ENCODE data around the gene GIMAP1. TPM values are rescaled to one million over a fixed set of nuclear protein-coding genes. Genes with fewer than 3 reads are reported as not detected.

GIMAP1 gene
- total RNA-seq, 2 donors from 2014 or later, result 5.1 to 5.6 TPM

- Mint-ChIP-seq H3K9me3 (peaks cover 4% of the 10 kb centered on the region), H3K4me1 (peaks cover 50% of the 10 kb centered on the region), H3K4me3 (peak overlapping the region; percentile 89), H3K36me3 (ENCODE audit: low read depth) (peaks cover 34% of the 10 kb centered on the region), H3K27me3 (no peaks in the 10 kb centered on the region), H3K27ac (peak overlapping the region; percentile 97)
- peak; percentile 58 for ATAC-seq (replicated peaks)
These were observed 17.2 kb downstream of the GIMAP1 start for GRCh38 chr7:150733482-150734095.

GRCh38 chr7:150734254-150734653 is 17.8 kb downstream of the GIMAP1 start:
- peak; percentile 58 for ATAC-seq (replicated peaks)
- H3K27ac Mint-ChIP-seq, result peak overlapping the region; percentile 97
- peaks cover 3% of the 10 kb centered on the region for H3K9me3 Mint-ChIP-seq
- H3K4me1 Mint-ChIP-seq, result peaks cover 47% of the 10 kb centered on the region
- H3K4me3 Mint-ChIP-seq, result peak overlapping the region; percentile 89
- H3K36me3 Mint-ChIP-seq (ENCODE audit: low read depth), result peaks cover 38% of the 10 kb centered on the region
- no peaks in the 10 kb centered on the region for H3K27me3 Mint-ChIP-seq

- H3K36me3 Mint-ChIP-seq (ENCODE audit: low read depth), result peaks cover 48% of the 10 kb centered on the region
- no peak for ATAC-seq (replicated peaks)
- H3K4me1 Mint-ChIP-seq, result peaks cover 40% of the 10 kb centered on the region
- peak overlapping the region; percentile 97 for H3K27ac Mint-ChIP-seq
- no peaks in the 10 kb centered on the region for H3K27me3 Mint-ChIP-seq
- H3K9me3 Mint-ChIP-seq, result peaks cover 3% of the 10 kb centered on the region
- H3K4me3 Mint-ChIP-seq, result peak overlapping the region; percentile 89
These were observed 19.4 kb downstream of the GIMAP1 start for GRCh38 chr7:150735596-150736358.

GRCh38 chr7:150736864-150737263 is 20.5 kb downstream of the GIMAP1 start:
- H3K4me3 Mint-ChIP-seq, result peak overlapping the region; percentile 89
- no peak for ATAC-seq (replicated peaks)
- H3K27ac Mint-ChIP-seq, result peak overlapping the region; percentile 97
- peaks cover 42% of the 10 kb centered on the region for H3K4me1 Mint-ChIP-seq
- peaks cover 55% of the 10 kb centered on the region for H3K36me3 Mint-ChIP-seq (ENCODE audit: low read depth)
- peaks cover 3% of the 10 kb centered on the region for H3K9me3 Mint-ChIP-seq
- H3K27me3 Mint-ChIP-seq, result no peaks in the 10 kb centered on the region

- peak within 1 kb of the TSS; percentile 89 for H3K4me3 Mint-ChIP-seq
- peaks cover 3% of the 10 kb centered on the region for H3K9me3 Mint-ChIP-seq
- peak; percentile 38 for ATAC-seq (replicated peaks)
- no peaks in the 10 kb centered on the region for H3K27me3 Mint-ChIP-seq
- peak within 1 kb of the TSS; percentile 97 for H3K27ac Mint-ChIP-seq
- peaks cover 45% of the 10 kb centered on the region for H3K4me1 Mint-ChIP-seq
- peaks cover 59% of the 10 kb centered on the region for H3K36me3 Mint-ChIP-seq (ENCODE audit: low read depth)
These were observed 21.0 kb downstream of the GIMAP1 start, which contains the start of gene GIMAP5 for GRCh38 chr7:150737265-150738055. TSS of gene GIMAP5 (plus strand) at chr7:150737418. CDS start at chr7:150740885, 3,467 bp downstream.

- Mint-ChIP-seq H3K4me1 (peaks cover 42% of the 10 kb centered on the region), H3K36me3 (ENCODE audit: low read depth) (peaks cover 65% of the 10 kb centered on the region), H3K9me3 (peaks cover 3% of the 10 kb centered on the region), H3K27ac (peak overlapping the region; percentile 97), H3K4me3 (peak overlapping the region; percentile 89), H3K27me3 (no peaks in the 10 kb centered on the region)
- peak; percentile 17 for ATAC-seq (replicated peaks)
These were observed 21.7 kb downstream of the GIMAP1 start for GRCh38 chr7:150738092-150738491.

GRCh38 chr7:150738591-150739001 is 22.2 kb downstream of the GIMAP1 start:
- peak; percentile 35 for ATAC-seq (replicated peaks)
- Mint-ChIP-seq H3K4me1 (peaks cover 37% of the 10 kb centered on the region), H3K36me3 (ENCODE audit: low read depth) (peaks cover 70% of the 10 kb centered on the region), H3K27ac (peak overlapping the region; percentile 97), H3K27me3 (no peaks in the 10 kb centered on the region), H3K4me3 (peak overlapping the region; percentile 89), H3K9me3 (peaks cover 3% of the 10 kb centered on the region)

- H3K27ac Mint-ChIP-seq, result peak overlapping the region; percentile 97
- peaks cover 38% of the 10 kb centered on the region for H3K4me1 Mint-ChIP-seq
- H3K9me3 Mint-ChIP-seq, result peaks cover 3% of the 10 kb centered on the region
- H3K4me3 Mint-ChIP-seq, result peak overlapping the region; percentile 89
- no peaks in the 10 kb centered on the region for H3K27me3 Mint-ChIP-seq
- ATAC-seq (replicated peaks), result no peak
- peaks cover 74% of the 10 kb centered on the region for H3K36me3 Mint-ChIP-seq (ENCODE audit: low read depth)
These were observed 22.6 kb downstream of the GIMAP1 start for GRCh38 chr7:150739033-150739432.

- Mint-ChIP-seq H3K27ac (peak overlapping the region; percentile 97), H3K9me3 (peaks cover 3% of the 10 kb centered on the region), H3K27me3 (no peaks in the 10 kb centered on the region), H3K36me3 (ENCODE audit: low read depth) (peaks cover 85% of the 10 kb centered on the region), H3K4me3 (peak overlapping the region; percentile 89), H3K4me1 (peaks cover 38% of the 10 kb centered on the region)
- ATAC-seq (replicated peaks), result peak; percentile 14
These were observed 23.6 kb downstream of the GIMAP1 start for GRCh38 chr7:150740053-150740452.

DNA sequence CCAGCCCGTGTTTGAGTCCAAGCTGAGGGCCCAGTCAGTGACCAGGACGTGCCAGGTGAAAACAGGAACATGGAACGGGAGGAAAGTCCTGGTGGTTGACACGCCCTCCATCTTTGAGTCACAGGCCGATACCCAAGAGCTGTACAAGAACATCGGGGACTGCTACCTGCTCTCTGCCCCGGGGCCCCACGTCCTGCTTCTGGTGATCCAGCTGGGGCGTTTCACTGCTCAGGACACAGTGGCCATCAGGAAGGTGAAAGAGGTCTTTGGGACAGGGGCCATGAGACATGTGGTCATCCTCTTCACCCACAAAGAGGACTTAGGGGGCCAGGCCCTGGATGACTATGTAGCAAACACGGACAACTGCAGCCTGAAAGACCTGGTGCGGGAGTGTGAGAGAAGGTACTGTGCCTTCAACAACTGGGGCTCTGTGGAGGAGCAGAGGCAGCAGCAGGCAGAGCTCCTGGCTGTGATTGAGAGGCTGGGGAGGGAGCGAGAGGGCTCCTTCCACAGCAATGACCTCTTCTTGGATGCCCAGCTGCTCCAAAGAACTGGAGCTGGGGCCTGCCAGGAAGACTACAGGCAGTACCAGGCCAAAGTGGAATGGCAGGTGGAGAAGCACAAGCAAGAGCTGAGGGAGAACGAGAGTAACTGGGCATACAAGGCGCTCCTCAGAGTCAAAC is 26.0 kb downstream of the GIMAP1 start:
- H3K4me1 Mint-ChIP-seq, result peaks cover 36% of the 10 kb centered on the region
- peak; percentile 30 for ATAC-seq (replicated peaks)
- no peaks in the 10 kb centered on the region for H3K27me3 Mint-ChIP-seq
- peaks cover 3% of the 10 kb centered on the region for H3K9me3 Mint-ChIP-seq
- peaks cover 97% of the 10 kb centered on the region for H3K36me3 Mint-ChIP-seq (ENCODE audit: low read depth)
- peak overlapping the region; percentile 97 for H3K27ac Mint-ChIP-seq
- H3K4me3 Mint-ChIP-seq, result peak overlapping the region; percentile 89

DNA sequence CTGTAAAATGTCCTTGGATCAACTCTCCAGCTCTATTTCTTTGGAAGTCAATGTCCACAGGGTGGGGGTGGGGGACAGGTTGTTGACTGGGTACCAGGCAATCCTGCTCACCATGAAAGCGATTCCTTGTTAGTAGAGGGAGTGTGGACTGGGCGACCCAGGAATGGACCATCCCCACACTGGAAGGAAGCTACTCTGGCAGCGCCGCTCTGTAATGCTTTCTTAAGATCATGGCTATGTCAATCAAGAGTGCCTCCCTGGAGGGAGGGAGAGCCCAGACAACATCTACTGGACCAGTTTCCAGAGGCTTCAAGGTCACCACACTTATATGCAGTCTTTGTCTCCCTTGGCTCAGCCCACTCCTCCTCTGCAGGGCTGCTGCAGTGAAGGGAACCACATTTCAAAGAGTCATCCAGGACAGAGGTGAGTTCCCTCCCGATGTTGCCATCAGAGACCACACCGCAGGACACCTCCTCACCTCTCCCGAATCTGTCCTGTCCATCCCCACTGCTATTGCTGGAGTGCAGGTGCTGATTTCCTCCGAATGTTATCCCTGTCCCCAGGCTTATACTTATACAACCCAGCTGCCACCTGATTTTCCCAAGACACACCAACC is 27.7 kb downstream of the GIMAP1 start:
- peaks cover 52% of the 10 kb centered on the region for H3K4me1 Mint-ChIP-seq
- H3K36me3 Mint-ChIP-seq (ENCODE audit: low read depth), result peaks cover 79% of the 10 kb centered on the region
- H3K9me3 Mint-ChIP-seq, result no peaks in the 10 kb centered on the region
- H3K27me3 Mint-ChIP-seq, result no peaks in the 10 kb centered on the region
- peak overlapping the region; percentile 89 for H3K4me3 Mint-ChIP-seq
- peak overlapping the region; percentile 97 for H3K27ac Mint-ChIP-seq
- ATAC-seq (replicated peaks), result peak; percentile 10

DNA sequence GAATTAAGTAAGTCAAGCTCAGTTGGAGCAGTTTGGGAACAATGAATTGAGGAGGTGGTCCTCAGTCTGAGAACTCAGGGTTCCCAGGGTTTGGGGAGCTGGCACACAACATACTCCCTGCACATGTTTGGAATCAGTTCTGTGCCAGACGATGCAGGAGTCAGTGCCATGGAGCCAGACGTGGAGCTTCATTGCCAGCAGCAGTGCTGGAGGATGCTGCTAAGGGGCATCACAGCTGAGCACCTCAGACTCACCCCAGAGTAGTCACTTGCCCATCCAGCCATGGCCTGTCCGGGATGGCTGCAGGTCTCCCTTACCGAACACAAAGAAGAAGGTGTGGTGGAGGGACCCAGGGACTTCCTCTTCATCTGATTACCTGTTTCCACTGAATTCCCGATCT is 28.7 kb downstream of the GIMAP1 start:
- Mint-ChIP-seq H3K36me3 (ENCODE audit: low read depth) (peaks cover 70% of the 10 kb centered on the region), H3K27ac (peak overlapping the region; percentile 97), H3K9me3 (no peaks in the 10 kb centered on the region), H3K4me3 (peak overlapping the region; percentile 89), H3K4me1 (peaks cover 61% of the 10 kb centered on the region), H3K27me3 (no peaks in the 10 kb centered on the region)
- ATAC-seq (replicated peaks), result no peak

GRCh38 chr7:150745876-150746275 is 29.5 kb downstream of the GIMAP1 start:
- peaks cover 67% of the 10 kb centered on the region for H3K4me1 Mint-ChIP-seq
- H3K27ac Mint-ChIP-seq, result peak overlapping the region; percentile 97
- no peaks in the 10 kb centered on the region for H3K9me3 Mint-ChIP-seq
- H3K27me3 Mint-ChIP-seq, result no peaks in the 10 kb centered on the region
- H3K36me3 Mint-ChIP-seq (ENCODE audit: low read depth), result peaks cover 62% of the 10 kb centered on the region
- peak overlapping the region; percentile 89 for H3K4me3 Mint-ChIP-seq
- no peak for ATAC-seq (replicated peaks)
